GM19193 (cell line): ENCODE data around the gene LTBP3.
A peak's percentile ranks its signal among the peaks of the same experiment; 100 is the strongest.

Source experiments
- POLR2A ChIP-seq: IDR thresholded peaks from 4 replicates; pipeline ENCODE4 v1.6.1; 2011; ENCODE audit not compliant: insufficient read depth, insufficient read length; ENCODE audit errors: extremely low read depth

Gene LTBP3

DNA sequence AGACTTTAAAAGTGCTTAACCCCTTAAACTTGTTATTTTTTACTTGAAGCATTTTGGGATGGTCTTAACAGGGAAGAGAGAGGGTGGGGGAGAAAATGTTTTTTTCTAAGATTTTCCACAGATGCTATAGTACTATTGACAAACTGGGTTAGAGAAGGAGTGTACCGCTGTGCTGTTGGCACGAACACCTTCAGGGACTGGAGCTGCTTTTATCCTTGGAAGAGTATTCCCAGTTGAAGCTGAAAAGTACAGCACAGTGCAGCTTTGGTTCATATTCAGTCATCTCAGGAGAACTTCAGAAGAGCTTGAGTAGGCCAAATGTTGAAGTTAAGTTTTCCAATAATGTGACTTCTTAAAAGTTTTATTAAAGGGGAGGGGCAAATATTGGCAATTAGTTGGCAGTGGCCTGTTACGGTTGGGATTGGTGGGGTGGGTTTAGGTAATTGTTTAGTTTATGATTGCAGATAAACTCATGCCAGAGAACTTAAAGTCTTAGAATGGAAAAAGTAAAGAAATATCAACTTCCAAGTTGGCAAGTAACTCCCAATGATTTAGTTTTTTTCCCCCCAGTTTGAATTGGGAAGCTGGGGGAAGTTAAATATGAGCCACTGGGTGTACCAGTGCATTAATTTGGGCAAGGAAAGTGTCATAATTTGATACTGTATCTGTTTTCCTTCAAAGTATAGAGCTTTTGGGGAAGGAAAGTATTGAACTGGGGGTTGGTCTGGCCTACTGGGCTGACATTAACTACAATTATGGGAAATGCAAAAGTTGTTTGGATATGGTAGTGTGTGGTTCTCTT is 56.5 kb downstream of the LTBP3 start:
- peak; percentile 44 for TF ChIP-seq POLR2A

DNA sequence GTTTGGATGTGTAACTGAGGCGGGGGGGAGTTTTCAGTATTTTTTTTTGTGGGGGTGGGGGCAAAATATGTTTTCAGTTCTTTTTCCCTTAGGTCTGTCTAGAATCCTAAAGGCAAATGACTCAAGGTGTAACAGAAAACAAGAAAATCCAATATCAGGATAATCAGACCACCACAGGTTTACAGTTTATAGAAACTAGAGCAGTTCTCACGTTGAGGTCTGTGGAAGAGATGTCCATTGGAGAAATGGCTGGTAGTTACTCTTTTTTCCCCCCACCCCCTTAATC is 57.0 kb downstream of the LTBP3 start:
- TF ChIP-seq POLR2A, result no peak

DNA sequence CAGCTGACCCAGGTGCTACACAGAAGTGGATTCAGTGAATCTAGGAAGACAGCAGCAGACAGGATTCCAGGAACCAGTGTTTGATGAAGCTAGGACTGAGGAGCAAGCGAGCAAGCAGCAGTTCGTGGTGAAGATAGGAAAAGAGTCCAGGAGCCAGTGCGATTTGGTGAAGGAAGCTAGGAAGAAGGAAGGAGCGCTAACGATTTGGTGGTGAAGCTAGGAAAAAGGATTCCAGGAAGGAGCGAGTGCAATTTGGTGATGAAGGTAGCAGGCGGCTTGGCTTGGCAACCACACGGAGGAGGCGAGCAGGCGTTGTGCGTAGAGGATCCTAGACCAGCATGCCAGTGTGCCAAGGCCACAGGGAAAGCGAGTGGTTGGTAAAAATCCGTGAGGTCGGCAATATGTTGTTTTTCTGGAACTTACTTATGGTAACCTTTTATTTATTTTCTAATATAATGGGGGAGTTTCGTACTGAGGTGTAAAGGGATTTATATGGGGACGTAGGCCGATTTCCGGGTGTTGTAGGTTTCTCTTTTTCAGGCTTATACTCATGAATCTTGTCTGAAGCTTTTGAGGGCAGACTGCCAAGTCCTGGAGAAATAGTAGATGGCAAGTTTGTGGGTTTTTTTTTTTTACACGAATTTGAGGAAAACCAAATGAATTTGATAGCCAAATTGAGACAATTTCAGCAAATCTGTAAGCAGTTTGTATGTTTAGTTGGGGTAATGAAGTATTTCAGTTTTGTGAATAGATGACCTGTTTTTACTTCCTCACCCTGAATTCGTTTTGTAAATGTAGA is 57.6 kb downstream of the LTBP3 start:
- TF ChIP-seq POLR2A, result peak; percentile 98

DNA sequence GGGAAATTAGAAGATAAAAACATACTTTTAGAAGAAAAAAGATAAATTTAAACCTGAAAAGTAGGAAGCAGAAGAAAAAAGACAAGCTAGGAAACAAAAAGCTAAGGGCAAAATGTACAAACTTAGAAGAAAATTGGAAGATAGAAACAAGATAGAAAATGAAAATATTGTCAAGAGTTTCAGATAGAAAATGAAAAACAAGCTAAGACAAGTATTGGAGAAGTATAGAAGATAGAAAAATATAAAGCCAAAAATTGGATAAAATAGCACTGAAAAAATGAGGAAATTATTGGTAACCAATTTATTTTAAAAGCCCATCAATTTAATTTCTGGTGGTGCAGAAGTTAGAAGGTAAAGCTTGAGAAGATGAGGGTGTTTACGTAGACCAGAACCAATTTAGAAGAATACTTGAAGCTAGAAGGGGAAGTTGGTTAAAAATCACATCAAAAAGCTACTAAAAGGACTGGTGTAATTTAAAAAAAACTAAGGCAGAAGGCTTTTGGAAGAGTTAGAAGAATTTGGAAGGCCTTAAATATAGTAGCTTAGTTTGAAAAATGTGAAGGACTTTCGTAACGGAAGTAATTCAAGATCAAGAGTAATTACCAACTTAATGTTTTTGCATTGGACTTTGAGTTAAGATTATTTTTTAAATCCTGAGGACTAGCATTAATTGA is 58.3 kb downstream of the LTBP3 start:
- no peak for TF ChIP-seq POLR2A

DNA sequence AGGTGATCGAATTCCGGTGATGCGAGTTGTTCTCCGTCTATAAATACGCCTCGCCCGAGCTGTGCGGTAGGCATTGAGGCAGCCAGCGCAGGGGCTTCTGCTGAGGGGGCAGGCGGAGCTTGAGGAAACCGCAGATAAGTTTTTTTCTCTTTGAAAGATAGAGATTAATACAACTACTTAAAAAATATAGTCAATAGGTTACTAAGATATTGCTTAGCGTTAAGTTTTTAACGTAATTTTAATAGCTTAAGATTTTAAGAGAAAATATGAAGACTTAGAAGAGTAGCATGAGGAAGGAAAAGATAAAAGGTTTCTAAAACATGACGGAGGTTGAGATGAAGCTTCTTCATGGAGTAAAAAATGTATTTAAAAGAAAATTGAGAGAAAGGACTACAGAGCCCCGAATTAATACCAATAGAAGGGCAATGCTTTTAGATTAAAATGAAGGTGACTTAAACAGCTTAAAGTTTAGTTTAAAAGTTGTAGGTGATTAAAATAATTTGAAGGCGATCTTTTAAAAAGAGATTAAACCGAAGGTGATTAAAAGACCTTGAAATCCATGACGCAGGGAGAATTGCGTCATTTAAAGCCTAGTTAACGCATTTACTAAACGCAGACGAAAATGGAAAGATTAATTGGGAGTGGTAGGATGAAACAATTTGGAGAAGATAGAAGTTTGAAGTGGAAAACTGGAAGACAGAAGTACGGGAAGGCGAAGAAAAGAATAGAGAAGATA is 59.0 kb downstream of the LTBP3 start, which contains the start of gene MALAT1:
Gene MALAT1, plus strand, starts transcription at position 69 of the 736 bp plus-strand sequence.
- peak; percentile 100 for TF ChIP-seq POLR2A

DNA sequence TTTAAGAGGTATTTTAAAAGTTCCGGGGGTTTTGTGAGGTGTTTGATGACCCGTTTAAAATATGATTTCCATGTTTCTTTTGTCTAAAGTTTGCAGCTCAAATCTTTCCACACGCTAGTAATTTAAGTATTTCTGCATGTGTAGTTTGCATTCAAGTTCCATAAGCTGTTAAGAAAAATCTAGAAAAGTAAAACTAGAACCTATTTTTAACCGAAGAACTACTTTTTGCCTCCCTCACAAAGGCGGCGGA is 59.5 kb downstream of the LTBP3 start:
- no peak for TF ChIP-seq POLR2A

DNA sequence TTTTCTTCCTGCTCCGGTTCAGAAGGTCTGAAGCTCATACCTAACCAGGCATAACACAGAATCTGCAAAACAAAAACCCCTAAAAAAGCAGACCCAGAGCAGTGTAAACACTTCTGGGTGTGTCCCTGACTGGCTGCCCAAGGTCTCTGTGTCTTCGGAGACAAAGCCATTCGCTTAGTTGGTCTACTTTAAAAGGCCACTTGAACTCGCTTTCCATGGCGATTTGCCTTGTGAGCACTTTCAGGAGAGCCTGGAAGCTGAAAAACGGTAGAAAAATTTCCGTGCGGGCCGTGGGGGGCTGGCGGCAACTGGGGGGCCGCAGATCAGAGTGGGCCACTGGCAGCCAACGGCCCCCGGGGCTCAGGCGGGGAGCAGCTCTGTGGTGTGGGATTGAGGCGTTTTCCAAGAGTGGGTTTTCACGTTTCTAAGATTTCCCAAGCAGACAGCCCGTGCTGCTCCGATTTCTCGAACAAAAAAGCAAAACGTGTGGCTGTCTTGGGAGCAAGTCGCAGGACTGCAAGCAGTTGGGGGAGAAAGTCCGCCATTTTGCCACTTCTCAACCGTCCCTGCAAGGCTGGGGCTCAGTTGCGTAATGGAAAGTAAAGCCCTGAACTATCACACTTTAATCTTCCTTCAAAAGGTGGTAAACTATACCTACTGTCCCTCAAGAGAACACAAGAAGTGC is 60.0 kb downstream of the LTBP3 start:
- peak; percentile 48 for TF ChIP-seq POLR2A

DNA sequence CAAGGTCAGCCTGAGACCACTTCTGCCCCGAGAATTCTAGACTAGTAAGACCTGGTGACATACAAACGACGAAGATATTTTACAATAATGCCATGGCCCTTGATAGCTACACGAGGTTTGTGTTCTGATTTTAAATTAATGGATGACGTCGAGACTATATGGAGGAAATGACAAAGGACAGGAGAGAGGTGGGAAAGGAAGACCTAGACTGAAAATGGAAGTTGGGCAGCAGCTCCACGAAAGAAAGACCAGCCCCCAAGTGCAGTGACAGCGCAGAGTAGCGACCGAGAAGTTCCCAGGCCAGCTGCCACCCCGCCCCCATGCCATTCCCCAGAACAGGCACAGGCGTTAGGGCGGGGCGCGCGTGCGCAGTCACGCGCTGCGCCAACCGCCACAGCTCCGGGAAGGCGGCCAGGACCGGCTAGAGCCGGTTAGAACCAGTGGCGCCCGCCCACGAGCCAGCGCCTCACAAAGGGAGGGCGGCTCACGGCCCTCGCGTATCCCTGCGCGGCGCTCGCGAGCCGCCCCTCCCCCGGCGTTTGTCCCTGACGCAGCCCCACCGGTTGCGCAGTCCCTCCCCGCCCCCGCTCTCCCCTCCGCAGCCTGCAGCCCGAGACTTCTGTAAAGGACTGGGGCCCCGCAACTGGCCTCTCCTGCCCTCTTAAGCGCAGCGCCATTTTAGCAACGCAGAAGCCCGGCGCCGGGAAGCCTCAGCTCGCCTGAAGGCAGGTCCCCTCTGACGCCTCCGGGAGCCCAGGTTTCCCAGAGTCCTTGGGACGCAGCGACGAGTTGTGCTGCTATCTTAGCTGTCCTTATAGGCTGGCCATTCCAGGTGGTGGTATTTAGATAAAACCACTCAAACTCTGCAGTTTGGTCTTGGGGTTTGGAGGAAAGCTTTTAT is 60.8 kb downstream of the LTBP3 start:
- peak; percentile 76 for TF ChIP-seq POLR2A

DNA sequence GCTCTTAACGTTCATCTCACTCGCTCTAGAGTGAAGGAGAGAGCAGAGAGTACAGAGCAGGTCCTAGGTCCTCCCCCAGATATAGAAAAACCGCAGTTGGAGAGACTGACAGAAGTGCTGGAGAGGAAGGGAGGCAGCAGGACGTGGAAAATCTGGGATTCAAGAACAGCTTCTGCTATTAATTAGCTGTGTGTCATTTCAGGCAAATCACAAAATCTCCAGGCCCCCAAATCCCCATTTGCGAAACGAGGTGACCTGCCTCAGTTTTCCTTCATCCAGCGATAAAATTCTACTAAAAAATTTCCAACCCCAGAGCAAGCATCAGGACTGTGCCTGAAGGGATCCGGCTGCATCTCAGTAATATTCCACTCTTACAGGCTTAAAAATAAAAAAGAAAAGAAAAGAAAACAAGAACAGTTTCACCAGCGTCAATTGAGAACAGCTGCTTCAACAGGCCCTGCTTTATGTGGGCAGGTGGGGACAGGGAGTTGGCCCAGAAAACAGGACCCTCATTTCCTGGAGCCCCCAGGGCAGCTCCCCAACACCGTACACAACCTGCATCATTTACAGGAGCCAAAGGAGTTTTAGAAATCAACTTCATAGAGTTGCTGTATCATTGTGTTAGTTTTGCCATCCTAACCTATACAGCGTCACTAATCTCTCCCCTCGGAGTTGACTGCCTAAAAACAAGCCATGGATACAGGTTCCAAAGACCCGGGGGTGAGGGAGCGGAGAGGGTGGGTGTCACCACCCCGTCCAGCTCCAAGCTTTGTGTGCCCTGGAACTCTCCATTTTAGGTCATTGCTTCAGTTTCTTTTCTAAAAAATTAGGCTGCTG is 61.6 kb downstream of the LTBP3 start:
- no peak for TF ChIP-seq POLR2A

DNA sequence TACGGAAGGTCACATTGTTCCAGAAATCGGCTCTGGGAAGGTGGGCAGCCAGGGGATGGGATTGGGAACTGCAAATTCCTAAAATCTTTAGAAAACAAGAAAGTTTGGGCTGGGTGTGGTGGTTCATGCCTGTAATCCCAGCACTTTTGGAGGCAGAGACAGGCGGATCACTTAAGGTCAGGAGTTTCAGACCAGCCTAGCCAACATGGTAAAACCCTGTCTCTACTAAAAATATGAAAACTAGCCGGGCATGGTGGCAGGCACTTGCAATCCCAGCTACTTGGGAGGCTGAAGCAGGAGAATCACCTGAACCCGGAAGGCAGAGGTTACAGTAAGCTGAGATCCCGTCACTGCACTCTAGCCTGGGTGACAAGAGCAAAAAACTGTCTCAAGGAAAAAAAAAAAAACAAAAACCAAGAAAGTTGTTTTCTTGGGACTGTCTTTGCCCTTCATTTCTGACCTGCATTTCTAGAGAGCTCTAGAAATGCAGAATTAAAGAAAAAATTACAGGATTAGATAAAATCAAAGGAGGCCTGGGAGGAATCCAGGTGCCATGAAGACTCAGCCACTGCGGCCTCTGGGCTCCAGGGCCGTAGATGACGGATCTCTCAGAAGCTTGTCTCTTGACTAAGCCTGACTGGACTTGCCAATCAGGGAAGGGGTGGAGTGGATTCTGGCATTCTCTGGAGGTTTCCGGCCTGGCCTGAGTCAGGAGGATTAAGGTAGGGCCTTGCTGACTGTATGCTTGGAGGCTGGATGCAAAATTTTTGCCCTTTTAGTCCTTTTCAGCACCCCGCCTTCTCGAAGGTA is 64.6 kb downstream of the LTBP3 start:
- peak; percentile 61 for TF ChIP-seq POLR2A

DNA sequence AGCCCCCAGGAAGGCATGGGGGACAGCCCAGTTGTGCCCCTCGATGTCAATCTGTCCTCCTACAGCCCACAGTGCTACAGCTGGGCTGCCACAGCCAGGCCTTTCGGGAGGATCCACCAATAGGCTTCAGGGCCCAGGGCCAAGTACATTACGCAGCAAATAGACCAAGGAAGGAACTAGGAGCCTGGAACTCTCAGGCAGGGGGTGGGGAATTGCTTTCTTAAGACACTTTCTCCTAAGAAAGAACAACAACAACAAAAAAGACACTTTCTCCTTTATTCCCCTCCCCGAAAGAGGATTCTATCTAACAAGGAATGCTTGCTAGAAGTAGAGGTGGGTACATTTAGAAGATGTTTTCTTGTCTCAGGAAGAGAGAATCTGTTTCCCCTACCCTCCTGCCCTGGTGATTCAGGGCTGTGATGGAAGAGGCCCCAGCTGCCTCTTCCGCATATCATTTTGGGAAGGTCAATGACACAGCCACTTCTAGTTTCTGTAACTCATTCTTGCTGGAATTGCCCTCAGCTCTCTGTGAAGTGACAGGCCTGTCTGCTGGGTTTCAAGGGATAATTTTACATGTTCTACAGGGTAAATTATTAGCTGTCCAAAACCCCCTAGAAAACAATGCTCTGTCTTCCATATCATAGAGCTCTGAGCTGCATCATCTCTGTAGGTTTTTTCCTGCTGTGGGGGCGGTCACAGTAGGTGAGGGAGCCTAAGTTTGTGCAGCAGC is 65.4 kb downstream of the LTBP3 start:
- peak; percentile 46 for TF ChIP-seq POLR2A

DNA sequence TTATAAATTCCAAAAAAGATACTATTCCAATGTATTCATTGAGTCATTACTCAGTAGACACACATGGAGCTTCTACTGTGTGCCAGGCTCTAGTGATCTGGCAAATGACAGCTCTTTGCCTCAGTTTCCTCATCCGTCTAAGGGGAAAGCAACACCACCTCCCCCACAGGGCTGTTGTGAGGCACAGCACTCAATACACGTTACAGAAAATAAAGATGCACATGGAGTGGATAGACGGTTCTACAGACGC is 65.8 kb downstream of the LTBP3 start:
- TF ChIP-seq POLR2A, result no peak
